Heart right ventricle (tissue), 16 donors: Measurements from ENCODE around the gene HEPACAM. TPM values are rescaled to one million over a fixed set of nuclear protein-coding genes. Genes with fewer than 3 reads are reported as not detected.

Source experiments
- ATAC-seq, 8 donors: fragments of 200-7000 bp; cut with Tn5 transposase; one replicate each; pipeline ENCODE4 v1.9.1; 2020; ENCODE audit warnings: mild to moderate bottlenecking in 8 of 8, moderate library complexity in 8 of 8, moderate number of reproducible peaks in 1 of 8
- DNase-seq, 2 donors: peaks; one replicate each; pipeline ENCODE4 v3.0.0-alpha.2; 2020
- H3K27ac ChIP-seq, 10 donors: fragments of 200-600 bp; sonication (generic) in 2 of 10; one replicate each; pipeline versions ENCODE4 v1.5.0 to v1.8.0; 2020 to 2022; ENCODE audit warnings: mild to moderate bottlenecking in 3 of 10
- H3K27me3 ChIP-seq, 7 donors: fragments of 200-600 bp; one replicate each; pipeline ENCODE4 v1.8.0; 2021 to 2022; ENCODE audit warnings: mild to moderate bottlenecking in 2 of 7
- H3K36me3 ChIP-seq, 9 donors: fragments of 200-600 bp; sonication (generic) in 1 of 9; one replicate each; pipeline versions ENCODE4 v1.5.0 to v1.8.0; 2020 to 2022; ENCODE audit warnings: mild to moderate bottlenecking in 2 of 9
- H3K4me1 ChIP-seq, 9 donors: fragments of 200-600 bp; sonication (generic) in 1 of 9; one replicate each; pipeline versions ENCODE4 v1.5.0 to v1.8.0; 2020 to 2022; ENCODE audit warnings: mild to moderate bottlenecking in 4 of 9
- H3K4me3 ChIP-seq, 10 donors: fragments of 200-600 bp; sonication (generic) in 2 of 10; one replicate each; pipeline versions ENCODE4 v1.5.0 to v1.8.0; 2020 to 2022; ENCODE audit warnings: mild to moderate bottlenecking in 7 of 10, moderate library complexity in 2 of 10
- H3K9me3 ChIP-seq, 11 donors: fragments of 200-600 bp in 10 of 11; sonication (generic) in 2 of 11; one replicate each; pipeline versions ENCODE4 v1.5.0 to v1.8.0; 2013 to 2022; ENCODE audit warnings: mild to moderate bottlenecking in 2 of 11, control low read depth in 1 of 11, moderate library complexity in 1 of 11
- WGBS, 2 donors: extraction: QIAGEN DNeasy Blood & Tissue Kit; methylation state at CpG; one replicate each; pipeline ENCODE4 v1.1.7; 2013; ENCODE audit warnings: inconsistent platforms in 1 of 2; 5-methylcytosine and 5-hydroxymethylcytosine counted together
- intact Hi-C, 10 donors: fragments of 100-400 bp; cut with DNase I; formaldehyde crosslinking; loops; one replicate each; pipeline versions ENCODE4 v1.11.1 to v1.14.2; 2022
- polyA plus RNA-seq, 2 donors: library from polyadenylated mRNA; stranded (reverse); fragments of 200-250 nt; gene quantifications; one replicate each; pipeline ENCODE4 v1.2.3, GENCODE V29; 2013
- total RNA-seq, 10 donors: library from RNA; stranded (reverse); fragmentation: NEBNext Ultra II Directional in 3 of 10; extraction: Animal tissue kit (Norgen Biotek cat#: 25700) in 3 of 10; gene quantifications; one replicate each; pipeline versions ENCODE4 v1.2.1 to v1.2.4, GENCODE V29; 2021 to 2023
- TF ChIP-seq, protein P1 (sequence below), 9 donors: fragments of 200-600 bp; sonication (generic) in 2 of 9; IDR thresholded peaks; one replicate each; pipeline versions ENCODE4 v1.5.0 to v1.8.0; 2021 to 2022; ENCODE audit warnings: antibody characterized with exemption in 9 of 9, mild to moderate bottlenecking in 5 of 9, moderate library complexity in 1 of 9
- donor health status: Arrhythmogenic right ventricular cardiomyopathy.
- donor health status: ischemic (EF 13 %, LVEDD 7.1; RV severe dilation, severe dysfunction).
- donor health status: healthy with polysubstance abuse.
- donor health status: DM: no; HTN: yes; CAD: no.
- donor health status: DM: no; HTN: no; CAD: no.
- donor health status: ischemic (EF 25% LVEDD 6.9; RV normal size, moderate dysfunction).
- donor health status: ischemic (EF 25% LVEDD 5.7; RV mildly dilated, moderate dysfunction).
- donor health status: healthy.
- donor health status: DM: yes; HTN: yes; CAD: no.
- donor health status: Ischemic cardiomyopathy.
- donor health status: ischemic (EF 35%, LVEDD 5.7; RV mildly dilated, moderate dysfunction).
- donor health status: nonischemic (EF 11% LVEDD 7.7; RV severe dilation, severe dysfunction).
- donor health status: DM: yes; HTN: yes; CAD: no.
- donor health status: PGD.
- donor health status: ischemic (EF 29% LVEDD 5.4; RV normal size, mild dysfunction).
- donor health status: nonischemic (EF 23%, LVEDD 6.1; RV moderate dilation, normal function).

The HEPACAM gene
- total and polyA plus RNA-seq, 12 donors: 0.12 to 1.3 (median 0.35) TPM; not detected in 2

DNA sequence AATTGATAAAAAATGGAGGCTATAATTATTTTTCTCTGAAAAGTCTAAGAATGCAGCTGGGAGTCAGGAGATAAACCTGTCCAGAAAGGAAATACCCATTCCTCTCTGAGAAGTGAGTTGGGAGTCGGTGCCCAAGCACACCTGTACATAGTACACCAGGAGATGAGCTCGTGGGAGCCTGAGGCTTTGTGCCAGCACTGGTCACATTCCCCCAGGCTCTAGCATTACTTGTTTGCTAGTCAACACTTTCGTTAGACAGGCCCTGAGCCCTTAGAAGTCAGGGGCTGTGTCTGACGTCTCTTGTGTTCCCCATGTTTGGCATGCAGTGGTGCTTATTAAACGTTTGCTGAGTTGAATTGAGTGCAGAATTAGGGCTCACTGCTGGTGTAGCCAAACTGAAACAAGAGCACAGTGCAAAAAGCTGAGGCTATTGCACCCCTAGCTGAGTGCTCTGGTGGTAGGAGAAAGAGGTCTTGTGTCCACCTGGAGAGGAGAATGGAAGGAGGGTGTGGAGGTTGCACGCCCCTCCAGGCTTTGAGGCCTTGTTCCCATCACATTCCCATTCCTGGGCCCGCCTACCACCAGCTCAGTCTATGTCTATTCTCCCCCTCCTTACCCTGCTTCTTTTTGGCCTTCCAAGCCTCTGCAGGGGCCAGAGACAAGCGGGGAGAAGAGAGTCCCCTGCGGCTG is 45.0 kb downstream of the HEPACAM start:
- ATAC-seq (no peak), DNase-seq (no peak)
- peaks cover 0 to 8% (median 0%) of the 10 kb centered on the region in 7 donors for H3K27me3 ChIP-seq
- no peak overlapping the region for H3K4me3 ChIP-seq
- WGBS, 2 donors: 55 to 65% methylated on average over 9 of the region's 9 CpGs
- intact Hi-C loops: no loop called here
- TF ChIP-seq, protein P1, sequence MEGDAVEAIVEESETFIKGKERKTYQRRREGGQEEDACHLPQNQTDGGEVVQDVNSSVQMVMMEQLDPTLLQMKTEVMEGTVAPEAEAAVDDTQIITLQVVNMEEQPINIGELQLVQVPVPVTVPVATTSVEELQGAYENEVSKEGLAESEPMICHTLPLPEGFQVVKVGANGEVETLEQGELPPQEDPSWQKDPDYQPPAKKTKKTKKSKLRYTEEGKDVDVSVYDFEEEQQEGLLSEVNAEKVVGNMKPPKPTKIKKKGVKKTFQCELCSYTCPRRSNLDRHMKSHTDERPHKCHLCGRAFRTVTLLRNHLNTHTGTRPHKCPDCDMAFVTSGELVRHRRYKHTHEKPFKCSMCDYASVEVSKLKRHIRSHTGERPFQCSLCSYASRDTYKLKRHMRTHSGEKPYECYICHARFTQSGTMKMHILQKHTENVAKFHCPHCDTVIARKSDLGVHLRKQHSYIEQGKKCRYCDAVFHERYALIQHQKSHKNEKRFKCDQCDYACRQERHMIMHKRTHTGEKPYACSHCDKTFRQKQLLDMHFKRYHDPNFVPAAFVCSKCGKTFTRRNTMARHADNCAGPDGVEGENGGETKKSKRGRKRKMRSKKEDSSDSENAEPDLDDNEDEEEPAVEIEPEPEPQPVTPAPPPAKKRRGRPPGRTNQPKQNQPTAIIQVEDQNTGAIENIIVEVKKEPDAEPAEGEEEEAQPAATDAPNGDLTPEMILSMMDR (IDR thresholded peaks at IDR 0.05): no peak
- H3K9me3 ChIP-seq: no peaks in the 10 kb centered on the region
- H3K4me1 ChIP-seq: peaks cover 5 to 82% (median 42%) of the 10 kb centered on the region in 9 donors
- peak overlapping the region in 6 of 10 donors; percentile 10 to 95 (median 30) for H3K27ac ChIP-seq
- H3K36me3 ChIP-seq: peaks cover 0 to 81% (median 0%) of the 10 kb centered on the region in 9 donors

DNA sequence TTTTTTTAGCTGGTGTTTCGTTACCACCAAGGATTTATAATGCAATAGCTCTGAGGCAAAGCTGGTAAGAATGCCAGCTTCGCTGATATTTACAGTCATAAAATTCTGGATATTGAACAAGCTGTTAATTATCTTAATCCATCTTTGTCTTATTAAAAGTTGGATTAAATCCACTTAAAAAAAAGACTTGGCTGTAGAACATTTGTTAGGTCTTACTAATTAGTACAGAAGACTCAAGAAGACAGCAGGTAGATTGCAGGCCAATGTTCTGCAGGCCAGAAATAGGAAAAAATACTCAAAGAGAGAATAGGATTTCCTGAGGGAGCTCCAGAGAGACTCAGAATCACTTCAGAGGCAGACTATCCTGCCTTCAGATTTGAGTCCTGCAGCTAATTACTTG is 45.7 kb downstream of the HEPACAM start:
- no peak for ATAC-seq
- TF ChIP-seq, protein P1 (IDR thresholded peaks at IDR 0.05): no peak
- Histone ChIP-seq H3K9me3 (no peaks in the 10 kb centered on the region), H3K4me3 (no peak overlapping the region), H3K36me3 (peaks cover 0 to 81% (median 0%) of the 10 kb centered on the region in 9 donors), H3K27me3 (peaks cover 0 to 8% (median 0%) of the 10 kb centered on the region in 7 donors), H3K27ac (peak overlapping the region in 2 of 10 donors; percentile 26 to 95), H3K4me1 (peaks cover 5 to 77% (median 42%) of the 10 kb centered on the region in 9 donors)
- intact Hi-C loops: no loop called here
- 89 to 96% methylated on average over 2 of the region's 2 CpGs for WGBS, 2 donors
- DNase-seq: no peak

DNA sequence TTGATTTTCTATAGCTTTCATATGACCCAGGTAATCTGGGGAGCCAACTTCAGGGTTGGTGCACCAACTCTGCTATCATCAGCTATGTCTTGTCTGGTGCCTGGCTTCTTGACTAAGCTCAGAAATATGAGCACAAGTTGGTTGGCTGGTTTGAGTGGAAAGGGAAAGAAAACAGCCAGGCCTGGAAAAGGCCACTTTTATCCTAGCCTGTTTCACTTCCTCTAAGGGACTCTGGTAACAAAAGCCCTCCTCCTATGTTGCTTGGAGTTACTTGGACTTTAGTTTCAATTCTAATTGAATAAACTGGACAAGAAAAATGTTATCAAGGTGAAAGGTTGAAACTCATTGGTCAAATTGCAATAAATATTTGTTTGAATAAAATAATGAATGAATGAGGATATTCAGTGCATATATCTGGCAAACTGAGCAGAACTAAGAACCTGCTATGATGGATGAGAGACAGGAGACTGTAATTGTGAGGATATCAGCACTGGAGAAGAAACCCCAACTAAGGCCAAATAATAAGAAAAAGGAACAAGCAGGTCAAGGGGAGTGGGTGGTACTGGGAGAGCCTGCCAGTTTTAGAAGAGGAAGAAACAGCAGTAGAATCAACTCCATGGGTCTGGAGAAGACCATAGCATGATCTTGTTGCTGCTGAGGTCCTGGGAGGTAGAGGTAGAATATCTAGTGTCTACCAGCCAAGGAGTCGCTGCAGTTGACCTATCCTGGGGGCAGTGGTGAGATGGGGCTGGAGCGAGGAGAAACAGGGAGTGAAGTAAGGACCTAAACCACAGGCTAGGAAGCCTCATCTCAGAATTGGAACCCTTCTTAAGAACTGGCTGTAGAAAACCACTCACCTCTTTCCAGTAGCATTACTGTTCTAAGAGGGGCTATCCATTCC is 46.4 kb downstream of the HEPACAM start:
- 89 to 93% methylated on average over 2 of the region's 2 CpGs for WGBS, 2 donors
- DNase-seq (no peak), ATAC-seq (no peak)
- H3K36me3 ChIP-seq: peaks cover 0 to 81% (median 0%) of the 10 kb centered on the region in 9 donors
- intact Hi-C loops: no loop called here
- peaks cover 0 to 8% (median 0%) of the 10 kb centered on the region in 7 donors for H3K27me3 ChIP-seq
- H3K4me1 ChIP-seq: peaks cover 5 to 76% (median 42%) of the 10 kb centered on the region in 9 donors
- H3K4me3 ChIP-seq: no peak overlapping the region
- TF ChIP-seq, protein P1 (IDR thresholded peaks at IDR 0.05): no peak
- H3K9me3 ChIP-seq: no peaks in the 10 kb centered on the region
- H3K27ac ChIP-seq: peak overlapping the region in 2 of 10 donors; percentile 26 to 95

DNA sequence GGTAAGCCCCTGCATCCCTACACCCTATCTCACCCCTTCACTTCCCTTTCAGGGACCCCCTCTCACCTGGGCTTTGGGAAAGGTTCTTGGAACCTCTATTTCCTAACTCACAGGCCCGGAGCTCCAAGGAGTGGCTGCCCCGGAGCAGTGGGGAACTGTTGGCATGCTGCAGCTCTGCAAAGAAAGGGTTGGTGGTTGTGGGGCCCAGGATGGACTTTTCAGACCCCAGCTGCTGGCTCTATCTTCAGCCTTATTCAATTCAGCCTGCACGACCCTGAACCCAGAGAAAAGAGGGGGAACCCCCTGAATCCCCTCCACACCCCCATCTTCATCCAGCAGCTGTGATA is 48.2 kb downstream of the HEPACAM start:
- ATAC-seq (no peak), DNase-seq (no peak)
- intact Hi-C loops: no loop called here
- H3K27me3 ChIP-seq: peaks cover 0 to 8% (median 0%) of the 10 kb centered on the region in 7 donors
- H3K27ac ChIP-seq: peak overlapping the region in 1 of 10 donors; percentile 11
- H3K4me1 ChIP-seq: peaks cover 3 to 75% (median 34%) of the 10 kb centered on the region in 9 donors
- no peak overlapping the region for H3K4me3 ChIP-seq
- peaks cover 0 to 70% (median 0%) of the 10 kb centered on the region in 9 donors for H3K36me3 ChIP-seq
- H3K9me3 ChIP-seq: no peaks in the 10 kb centered on the region
- WGBS, 2 donors: 89 to 91% methylated on average over 3 of the region's 3 CpGs
- TF ChIP-seq, protein P1 (IDR thresholded peaks at IDR 0.05): no peak
